Heart left ventricle (tissue), 13 donors: ENCODE results near the gene CCM2L.

Source experiments
- CTCF ChIP-seq, 12 donors: fragments of 200-600 bp; sonication (generic) in 4 of 12; IDR thresholded peaks; one replicate each; pipeline versions ENCODE4 v1.5.0 to v1.8.0; 2018 to 2022; ENCODE audit warnings: antibody characterized with exemption in 12 of 12, mild to moderate bottlenecking in 5 of 12
- POLR2A ChIP-seq, 2 donors: fragments of 450-650 bp; IDR thresholded peaks; one replicate each; pipeline ENCODE4 v1.6.1; 2017; ENCODE audit warnings: antibody characterized with exemption in 2 of 2, mild to moderate bottlenecking in 2 of 2, moderate library complexity in 2 of 2
- donor health status: ischemic (EF 13 %, LVEDD 7.1; RV severe dilation, severe dysfunction).
- donor health status: DM: no; HTN: yes; CAD: no.
- donor health status: DM: no; HTN: no; CAD: no.
- donor health status: ischemic (EF 25% LVEDD 6.9; RV normal size, moderate dysfunction).
- donor health status: ischemic (EF 25% LVEDD 5.7; RV mildly dilated, moderate dysfunction).
- donor health status: ischemic (EF 35%, LVEDD 5.7; RV mildly dilated, moderate dysfunction).
- donor health status: nonischemic (EF 11% LVEDD 7.7; RV severe dilation, severe dysfunction).
- donor health status: DM: yes; HTN: yes; CAD: no.
- donor health status: PGD.
- donor health status: ischemic (EF 29% LVEDD 5.4; RV normal size, mild dysfunction).
- donor health status: nonischemic (EF 23%, LVEDD 6.1; RV moderate dilation, normal function).

DNA sequence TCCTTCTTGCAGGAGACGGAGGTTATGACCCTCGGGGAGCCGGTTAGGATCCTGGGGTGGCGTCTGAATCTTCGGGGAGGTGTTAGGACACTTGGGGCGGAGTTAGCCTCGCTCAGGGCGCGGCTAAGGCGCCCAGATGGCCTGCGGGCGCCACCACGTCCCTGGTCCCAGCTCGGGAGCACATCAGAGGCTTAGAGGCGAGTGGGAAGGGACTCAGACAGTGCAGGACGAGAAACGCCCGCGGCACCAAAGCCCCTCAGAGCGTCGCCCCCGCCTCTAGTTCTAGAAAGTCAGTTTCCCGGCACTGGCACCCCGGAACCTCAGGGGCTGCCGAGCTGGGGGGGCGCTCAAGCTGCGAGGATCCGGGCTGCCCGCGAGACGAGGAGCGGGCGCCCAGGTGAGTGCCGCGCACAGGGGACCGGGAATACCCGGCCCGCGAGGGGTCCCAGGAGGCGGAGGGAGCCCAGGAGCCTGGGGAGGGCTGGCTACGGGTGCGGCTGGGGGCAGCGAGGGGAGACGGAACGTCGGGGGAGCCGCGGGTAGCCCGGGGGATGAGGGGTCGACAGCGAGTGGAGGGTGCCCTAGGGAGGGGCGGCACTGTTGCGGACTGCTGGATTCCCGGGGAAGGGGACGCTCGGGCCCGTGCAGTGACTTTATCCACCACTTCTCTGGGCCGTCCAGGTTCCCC lies 42.0 kb downstream of the CCM2L start, which contains the start of gene HCK:
- no peak for TF ChIP-seq CTCF (IDR thresholded peaks at IDR 0.05)
- TF ChIP-seq POLR2A (IDR thresholded peaks at IDR 0.05): no peak
